Measurements from ENCODE around the gene SLAMF7.

The SLAMF7 gene

GRCh38 chr1:160758521-160758920 is 19.5 kb downstream of the SLAMF7 start:
- DNase-seq (ENCODE audit: low read depth) = no peak
- TF ChIP-seq, protein P1, sequence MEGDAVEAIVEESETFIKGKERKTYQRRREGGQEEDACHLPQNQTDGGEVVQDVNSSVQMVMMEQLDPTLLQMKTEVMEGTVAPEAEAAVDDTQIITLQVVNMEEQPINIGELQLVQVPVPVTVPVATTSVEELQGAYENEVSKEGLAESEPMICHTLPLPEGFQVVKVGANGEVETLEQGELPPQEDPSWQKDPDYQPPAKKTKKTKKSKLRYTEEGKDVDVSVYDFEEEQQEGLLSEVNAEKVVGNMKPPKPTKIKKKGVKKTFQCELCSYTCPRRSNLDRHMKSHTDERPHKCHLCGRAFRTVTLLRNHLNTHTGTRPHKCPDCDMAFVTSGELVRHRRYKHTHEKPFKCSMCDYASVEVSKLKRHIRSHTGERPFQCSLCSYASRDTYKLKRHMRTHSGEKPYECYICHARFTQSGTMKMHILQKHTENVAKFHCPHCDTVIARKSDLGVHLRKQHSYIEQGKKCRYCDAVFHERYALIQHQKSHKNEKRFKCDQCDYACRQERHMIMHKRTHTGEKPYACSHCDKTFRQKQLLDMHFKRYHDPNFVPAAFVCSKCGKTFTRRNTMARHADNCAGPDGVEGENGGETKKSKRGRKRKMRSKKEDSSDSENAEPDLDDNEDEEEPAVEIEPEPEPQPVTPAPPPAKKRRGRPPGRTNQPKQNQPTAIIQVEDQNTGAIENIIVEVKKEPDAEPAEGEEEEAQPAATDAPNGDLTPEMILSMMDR (conservative IDR thresholded peaks at IDR 0.05; ENCODE audit: low read depth, low read length) = no peak

GRCh38 chr1:160759740-160760139 is 20.7 kb downstream of the SLAMF7 start:
- no peak overlapping the region for H3K4me3 ChIP-seq (ENCODE audit: low read length)
- TF ChIP-seq, protein P1 (conservative IDR thresholded peaks at IDR 0.05; ENCODE audit: low read depth, low read length) = no peak
- no peak for DNase-seq (ENCODE audit: low read depth)

More at GRCh38 chr1:160758521-160758920, 19.5 kb downstream of the SLAMF7 start:
- H3K4me3 ChIP-seq (ENCODE audit: low read length) = no peak overlapping the region

- H3K4me3 ChIP-seq (ENCODE audit: low read length) = no peak overlapping the region
- no peak for DNase-seq (ENCODE audit: low read depth)
- TF ChIP-seq, protein P1 (conservative IDR thresholded peaks at IDR 0.05; ENCODE audit: low read depth, low read length) = no peak
Observed at GRCh38 chr1:160761046-160761445, 22.0 kb downstream of the SLAMF7 start.

DNA sequence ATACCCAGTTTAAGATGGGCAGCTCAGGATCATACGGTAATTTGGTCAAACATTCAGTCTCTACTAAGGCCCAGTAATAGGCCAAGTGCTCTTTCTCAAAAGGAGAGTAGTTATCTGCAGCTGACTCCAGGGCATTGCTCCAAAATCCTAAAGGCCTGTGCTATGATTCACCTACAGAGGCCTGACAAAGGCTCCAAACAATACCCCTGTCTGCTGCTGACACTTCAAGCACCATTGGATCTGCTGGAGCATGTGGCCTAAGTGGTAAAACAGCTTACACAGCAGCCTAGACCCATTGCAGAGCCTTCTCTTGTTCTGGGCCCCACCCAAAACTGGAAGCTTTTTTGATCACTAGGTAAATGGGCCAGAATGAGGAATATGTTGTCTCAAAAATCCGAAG is 22.8 kb downstream of the SLAMF7 start:
- no peak overlapping the region for H3K4me3 ChIP-seq (ENCODE audit: low read length)
- no peak for DNase-seq (ENCODE audit: low read depth)
- TF ChIP-seq, protein P1 (conservative IDR thresholded peaks at IDR 0.05; ENCODE audit: low read depth, low read length) = no peak

- H3K4me3 ChIP-seq (ENCODE audit: low read length) = no peak overlapping the region
- DNase-seq (ENCODE audit: low read depth) = no peak
- TF ChIP-seq, protein P1 (conservative IDR thresholded peaks at IDR 0.05; ENCODE audit: low read depth, low read length) = no peak
Observed at GRCh38 chr1:160763993-160764392, 24.9 kb downstream of the SLAMF7 start.

- no peak for DNase-seq (ENCODE audit: low read depth)
- TF ChIP-seq, protein P1 (conservative IDR thresholded peaks at IDR 0.05; ENCODE audit: low read depth, low read length) = no peak
- H3K4me3 ChIP-seq (ENCODE audit: low read length) = no peak overlapping the region
Observed at GRCh38 chr1:160767395-160768294, 28.6 kb downstream of the SLAMF7 start.

DNA sequence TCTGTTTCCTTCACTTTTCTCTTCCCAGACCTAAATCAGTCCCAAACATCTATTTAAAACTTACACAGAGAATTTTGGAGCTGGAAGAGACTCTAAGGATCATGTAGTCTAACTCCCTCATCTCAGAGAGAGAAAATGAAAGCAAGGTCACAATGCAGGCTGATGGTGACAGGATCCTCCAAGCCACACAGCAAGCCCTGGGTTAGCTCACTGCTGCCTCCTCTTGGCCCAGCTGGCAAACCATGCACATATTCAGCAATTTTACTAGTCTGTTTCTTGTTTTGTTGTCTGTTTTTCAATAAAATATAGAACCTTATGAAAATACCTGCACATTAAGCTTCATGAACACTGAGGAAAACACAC is 29.2 kb downstream of the SLAMF7 start:
- H3K4me3 ChIP-seq (ENCODE audit: low read length) = no peak overlapping the region
- TF ChIP-seq, protein P1 (conservative IDR thresholded peaks at IDR 0.05; ENCODE audit: low read depth, low read length) = peak; percentile 44
- DNase-seq (ENCODE audit: low read depth) = no peak
